Body of pancreas (tissue), 4 donors: ENCODE measurements around the gene LILRA5.

Experiments
- POLR2A ChIP-seq, 3 donors: fragments of 450-650 bp; IDR thresholded peaks; one replicate each; pipeline ENCODE4 v1.6.1; 2016; ENCODE audit warnings: antibody characterized with exemption in 3 of 3, mild to moderate bottlenecking in 2 of 3
- TF ChIP-seq, protein P1 (sequence below), 7 experiments: fragments of 450-650 bp in 4 of 7; fragments of 200-600 bp in 3 of 7; sonication (generic) in 3 of 7; IDR thresholded peaks; one replicate each; pipeline ENCODE4 v1.5.1; 2016 to 2019; ENCODE audit warnings: antibody characterized with exemption in 7 of 7

DNA sequence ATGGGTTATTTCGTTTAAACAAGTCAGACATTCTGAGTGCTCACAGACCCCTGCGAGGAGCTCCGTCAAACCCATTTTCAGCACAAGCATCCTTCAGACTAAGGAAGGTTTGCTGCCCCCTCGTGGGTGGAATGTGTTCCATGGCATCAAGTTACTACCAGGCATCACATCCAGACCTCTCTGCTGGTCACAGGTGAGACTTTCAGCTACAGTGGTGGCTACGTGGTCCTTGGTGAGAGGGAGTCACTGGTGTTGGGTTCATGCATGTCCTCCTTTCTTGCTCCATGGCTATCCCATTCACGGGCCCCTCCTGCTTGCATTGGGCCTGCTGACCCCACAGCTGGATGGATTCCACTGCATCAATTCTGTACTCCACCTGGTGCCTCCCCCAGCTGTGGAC, 46.8 kb downstream of the LILRA5 start:
- TF ChIP-seq, protein P1, sequence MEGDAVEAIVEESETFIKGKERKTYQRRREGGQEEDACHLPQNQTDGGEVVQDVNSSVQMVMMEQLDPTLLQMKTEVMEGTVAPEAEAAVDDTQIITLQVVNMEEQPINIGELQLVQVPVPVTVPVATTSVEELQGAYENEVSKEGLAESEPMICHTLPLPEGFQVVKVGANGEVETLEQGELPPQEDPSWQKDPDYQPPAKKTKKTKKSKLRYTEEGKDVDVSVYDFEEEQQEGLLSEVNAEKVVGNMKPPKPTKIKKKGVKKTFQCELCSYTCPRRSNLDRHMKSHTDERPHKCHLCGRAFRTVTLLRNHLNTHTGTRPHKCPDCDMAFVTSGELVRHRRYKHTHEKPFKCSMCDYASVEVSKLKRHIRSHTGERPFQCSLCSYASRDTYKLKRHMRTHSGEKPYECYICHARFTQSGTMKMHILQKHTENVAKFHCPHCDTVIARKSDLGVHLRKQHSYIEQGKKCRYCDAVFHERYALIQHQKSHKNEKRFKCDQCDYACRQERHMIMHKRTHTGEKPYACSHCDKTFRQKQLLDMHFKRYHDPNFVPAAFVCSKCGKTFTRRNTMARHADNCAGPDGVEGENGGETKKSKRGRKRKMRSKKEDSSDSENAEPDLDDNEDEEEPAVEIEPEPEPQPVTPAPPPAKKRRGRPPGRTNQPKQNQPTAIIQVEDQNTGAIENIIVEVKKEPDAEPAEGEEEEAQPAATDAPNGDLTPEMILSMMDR (IDR thresholded peaks at IDR 0.05) = peak; percentile 41 to 78 (median 74)
- TF ChIP-seq POLR2A (IDR thresholded peaks at IDR 0.05) = no peak
